HepG2 (cell line): ENCODE results near the gene PTPRD. TPM values are rescaled to one million over a fixed set of nuclear protein-coding genes. Genes with fewer than 3 reads are reported as not detected.

Experiments used
- ATAC-seq: fragments of 200-7000 bp; cut with Tn5 transposase; 3 replicates; pipeline ENCODE4 v1.9.1; 2020; ENCODE audit warnings: mild to moderate bottlenecking, moderate library complexity
- BruUV-seq: library from RNA; stranded (reverse); fragments of 400-500 nt; replicated peaks from 2 replicates; lab custom pipeline; 2021; lab: Mats Ljungman, UMichigan
- CTCF ChIA-PET: fragments of 300-600 bp; formaldehyde crosslinking; extraction: SDS; loops from one replicate; lab custom pipeline; 2021; ENCODE audit warnings: low total read pairs, inconsistent platforms, low intra/inter-chr PET ratio; lab: Yijun Ruan, JAX
- POLR2A ChIA-PET: fragments of 350-600 bp; sonication (Branson Sonifier 250); formaldehyde crosslinking; loops from one replicate; lab custom pipeline; 2020; ENCODE audit warnings: antibody characterized with exemption, inconsistent platforms; lab: Yijun Ruan, JAX
- DNase-seq: peaks from one replicate; pipeline ENCODE4 v3.0.0-alpha.2; 2015; ENCODE audit warnings: low spot score
- FAIRE-seq: peaks from 3 replicates; lab custom pipeline; 2011; peaks lifted over from hg19 to GRCh38; lab: Jason Lieb, UNC
- H2AFZ ChIP-seq: one replicate; pipeline ENCODE4 v1.6.1; 2011; ENCODE audit warnings: low read length, inconsistent platforms
- H3K27ac ChIP-seq: fragments of 300-600 bp; 3 replicates; pipeline ENCODE4 v1.8.0; 2011; ENCODE audit warnings: mixed run types, mild to moderate bottlenecking, mixed read lengths, low read length, inconsistent platforms; ENCODE audit not compliant: insufficient read depth; ENCODE audit errors: extremely low read length
- H3K27me3 ChIP-seq, 2 experiments: fragments of 200-600 bp in 1 of 2; 2 replicates in 1 of 2; 3 replicates in 1 of 2; pipeline versions ENCODE4 v1.6.0 to v1.8.0; 2011; ENCODE audit warnings: low read length in 2 of 2, mild to moderate bottlenecking in 2 of 2, moderate library complexity in 2 of 2, inconsistent platforms in 1 of 2; ENCODE audit not compliant: insufficient read depth in 2 of 2, control insufficient read depth in 1 of 2
- H3K36me3 ChIP-seq, 2 experiments: fragments of 200-600 bp in 1 of 2; replicated peaks in 1 of 2; 2 replicates in 1 of 2; 3 replicates in 1 of 2; pipeline versions ENCODE4 v1.5.1 to v1.8.0; 2011; ENCODE audit warnings: low read length in 2 of 2, inconsistent platforms in 1 of 2; ENCODE audit not compliant: insufficient read depth in 2 of 2, control insufficient read depth in 1 of 2
- H3K4me1 ChIP-seq: 2 replicates; pipeline ENCODE4 v1.5.1; 2012; ENCODE audit warnings: low read length, inconsistent platforms; ENCODE audit not compliant: insufficient read depth
- H3K4me2 ChIP-seq: 2 replicates; pipeline ENCODE4 v1.6.0; 2011; ENCODE audit warnings: low read depth, low read length, inconsistent platforms
- H3K4me3 ChIP-seq, 3 experiments: fragments of 200-600 bp in 1 of 3; sonication (generic), shearing (Covaris generic) in 1 of 3; replicated peaks in 1 of 3; 2 replicates each; pipeline ENCODE4 v1.5.1; 2011 to 2016; ENCODE audit warnings: low read length in 3 of 3, inconsistent platforms in 2 of 3, low read depth in 2 of 3, mild to moderate bottlenecking in 2 of 3, control low read depth in 1 of 3, mixed read lengths in 1 of 3; ENCODE audit not compliant: insufficient read depth in 1 of 3
- H3K79me2 ChIP-seq: one replicate; pipeline ENCODE4 v1.6.1; 2011; ENCODE audit warnings: low read length, inconsistent platforms; ENCODE audit not compliant: insufficient read depth
- H3K9ac ChIP-seq: 2 replicates; pipeline ENCODE4 v1.6.0; 2011; ENCODE audit warnings: mild to moderate bottlenecking, low read depth, low read length, inconsistent platforms; ENCODE audit not compliant: insufficient read depth
- H3K9me3 ChIP-seq: 2 replicates; pipeline ENCODE4 v1.5.1; 2012; ENCODE audit warnings: mild to moderate bottlenecking, low read length
- H4K20me1 ChIP-seq: 2 replicates; pipeline ENCODE4 v1.6.0; 2011; ENCODE audit warnings: inconsistent platforms, mild to moderate bottlenecking, low read length, moderate library complexity; ENCODE audit not compliant: insufficient read depth
- ATF4 ChIP-seq, 2 experiments: fragments of 450-650 bp in 1 of 2; sonication (generic) in 1 of 2; formaldehyde crosslinking; IDR thresholded peaks; 2 replicates each; pipeline versions ENCODE4 v1.5.0 to v1.8.0; 2020 to 2022; ENCODE audit warnings: mild to moderate bottlenecking in 1 of 2, missing genetic modification reagents in 1 of 2
- NFAT5 ChIP-seq: sonication (generic); formaldehyde crosslinking; IDR thresholded peaks from 2 replicates; pipeline ENCODE4 v1.4.0; 2020; ENCODE audit warnings: missing genetic modification reagents
- NFKBIZ ChIP-seq: IDR thresholded peaks from 2 replicates; pipeline ENCODE4 v1.6.1; 2018; ENCODE audit warnings: missing genetic modification reagents, missing compliant biosample characterization
- NFYB ChIP-seq: sonication (generic); formaldehyde crosslinking; IDR thresholded peaks from 2 replicates; pipeline ENCODE4 v1.4.0; 2020; ENCODE audit warnings: missing genetic modification reagents
- RNF219 ChIP-seq: sonication (generic); formaldehyde crosslinking; IDR thresholded peaks from 2 replicates; pipeline ENCODE4 v1.5.0; 2020; ENCODE audit warnings: mild to moderate bottlenecking, missing genetic modification reagents
- UBTF ChIP-seq: sonication (generic); formaldehyde crosslinking; IDR thresholded peaks from 2 replicates; pipeline ENCODE4 v1.4.0; 2020; ENCODE audit warnings: mild to moderate bottlenecking, missing genetic modification reagents
- ZNF3 ChIP-seq: IDR thresholded peaks from 2 replicates; pipeline ENCODE4 v1.7.0; 2017; ENCODE audit warnings: inconsistent platforms
- ZNF34 ChIP-seq: sonication (generic); formaldehyde crosslinking; IDR thresholded peaks from 2 replicates; pipeline ENCODE4 v1.4.0; 2020; ENCODE audit warnings: mild to moderate bottlenecking, missing genetic modification reagents, borderline replicate concordance
- ZNF556 ChIP-seq: sonication (generic); formaldehyde crosslinking; IDR thresholded peaks from 2 replicates; pipeline ENCODE4 v1.4.0; 2020; ENCODE audit warnings: mild to moderate bottlenecking, missing genetic modification reagents, borderline replicate concordance
- ZNF674 ChIP-seq: sonication (generic); formaldehyde crosslinking; IDR thresholded peaks from 2 replicates; pipeline ENCODE4 v1.5.0; 2020; ENCODE audit warnings: low read depth, mild to moderate bottlenecking, missing genetic modification reagents
- ZUFSP ChIP-seq: sonication (generic); formaldehyde crosslinking; IDR thresholded peaks from 2 replicates; pipeline ENCODE4 v1.9.0; 2021; ENCODE audit warnings: missing genetic modification reagents, mild to moderate bottlenecking, borderline replicate concordance
- WGBS: methylation state at CpG from one replicate; pipeline ENCODE4 v1.1.6; 2017; ENCODE audit warnings: low lambda C conversion rate; 5-methylcytosine and 5-hydroxymethylcytosine counted together
- in situ Hi-C: cut with HindIII; loops from 2 replicates; pipeline ENCODE4 v1.10.0; 2017; ENCODE audit warnings: low pct_unique_long_range_greater_than_20kb; ENCODE audit not compliant: extremely low pct_ligation_motif_present
- intact Hi-C: fragments of 100-400 bp; cut with micrococcal nuclease; formaldehyde crosslinking; loops from one replicate; pipeline ENCODE4 v1.10.0; 2022; ENCODE audit not compliant: unreplicated experiment
- polyA plus RNA-seq, 8 experiments: library from polyadenylated mRNA; depleted of rRNA in 3 of 8; stranded (reverse) in 7 of 8; unstranded in 1 of 8; fragments of >200 nt; fragmentation: Illumina TruSeq in 4 of 8; extraction: Trizol in 4 of 8; gene quantifications; 2 replicates each; pipeline versions ENCODE4 v1.2.1 to v1.2.3, GENCODE V29; 2011 to 2016; ENCODE audit warnings: low read depth in 4 of 8, missing spikeins in 1 of 8, mixed read lengths in 1 of 8; ENCODE audit not compliant: insufficient read depth in 1 of 8
- total RNA-seq, 5 experiments: library from RNA; depleted of rRNA; stranded (reverse); fragments of >200 nt; fragmentation: Illumina TruSeq; extraction: Trizol; gene quantifications; 2 replicates each; pipeline ENCODE4 v1.2.3, GENCODE V29; 2016; ENCODE audit warnings: low read depth in 1 of 5

The PTPRD gene
- total and polyA plus RNA-seq, 2 of the 13 experiments (the other 11 are each of a cell fraction or from before 2014, with no cell fraction given), result 0.05 TPM; not detected in 1

GRCh38 chr9:9173264-9173663 lies 1439.5 kb downstream of the PTPRD start:
- Histone ChIP-seq H3K4me3 (no peak overlapping the region), H2AFZ (no peak overlapping the region), H3K4me2 (no peak overlapping the region), H3K4me1 (no peaks in the 10 kb centered on the region), H3K27me3 (no peaks in the 10 kb centered on the region), H3K36me3 (no peaks in the 10 kb centered on the region), H3K9ac (no peak overlapping the region), H3K27ac (no peak overlapping the region), H3K79me2 (no peaks in the 10 kb centered on the region), H3K9me3 (peaks cover 25% of the 10 kb centered on the region), H4K20me1 (no peaks in the 10 kb centered on the region)
- FAIRE-seq (no peak), ATAC-seq (no peak), DNase-seq (no peak)
- BruUV-seq, result no TSS peak
- CTCF ChIA-PET, result no interaction called here
- POLR2A ChIA-PET, result no interaction called here
- 13% methylated on average over 1 of the region's 1 CpG for WGBS
- no peak for TF ChIP-seq NFAT5 (CRISPR knock-in tag)
- TF ChIP-seq NFYB, result no peak
- TF ChIP-seq ZNF556 (CRISPR knock-in tag), result no peak
- TF ChIP-seq ATF4 (CRISPR knock-in tag; IDR thresholded peaks at IDR 0.05), result no peak
- TF ChIP-seq UBTF (CRISPR knock-in tag), result no peak
- no peak for TF ChIP-seq ZUFSP (CRISPR knock-in tag)
- no peak for TF ChIP-seq ZNF3 (CRISPR knock-in tag)
- no peak for TF ChIP-seq ZNF34 (CRISPR knock-in tag)
- no peak for TF ChIP-seq RNF219 (CRISPR knock-in tag)
- no peak for TF ChIP-seq NFKBIZ
- no peak for TF ChIP-seq ZNF674 (CRISPR knock-in tag)
- intact Hi-C loops, result no loop called here
- in situ Hi-C loops, result no loop called here
